ENCODE measurements around the gene HTN1. TPM values are rescaled to one million over a fixed set of nuclear protein-coding genes. Genes with fewer than 3 reads are reported as not detected.
"Not testable (repeated sequence)": the region's sequence is repeated elsewhere in the genome, so short reads cannot be mapped to it uniquely, and the experiment has no call there.

Gene HTN1
- not detected for total RNA-seq
- polyA plus RNA-seq (2013, experiment 1 of 2): not detected
- polyA plus RNA-seq (2013, experiment 2 of 2): not detected
- 0 to 0.08 (median 0) reads per million in 172 experiments for total RNA-seq

GRCh38 chr4:70050138-70050537, at the start of gene HTN1:
Gene HTN1, plus strand, starts transcription at chr4:70050438. Its CDS starts 2,639 bp downstream, at chr4:70053077.
- H3K4me3 ChIP-seq (ENCODE audit: low read length); H3K4me1 ChIP-seq (ENCODE audit: insufficient read depth, low read length); DNase-seq; H3K36me3 Mint-ChIP-seq (ENCODE audit: low read depth); H3K27me3 ChIP-seq (ENCODE audit: control insufficient read depth in 1 of 2, insufficient read depth in 2 of 2, low read length in 2 of 2); H3K27me3 Mint-ChIP-seq; CTCF ChIA-PET; H3K27ac ChIP-seq (ENCODE audit: low read depth in 1 of 2, low read length in 2 of 2); H3K27ac Mint-ChIP-seq; H3K9me3 ChIP-seq (ENCODE audit: control insufficient read depth in 1 of 2, insufficient read depth in 1 of 2, low read length in 2 of 2); H3K9me3 Mint-ChIP-seq; POLR2A ChIA-PET; ATAC-seq (ENCODE audit: poor library complexity); H3K4me3 Mint-ChIP-seq; H3K4me1 Mint-ChIP-seq (ENCODE audit: low read depth); H3K36me3 ChIP-seq (ENCODE audit: insufficient read depth, low read length); intact Hi-C loops (cut with DNase I, micrococcal nuclease): not testable (repeated sequence)

GRCh38 chr4:70000711-70001110, 49.5 kb upstream of the HTN1 start:
- Mint-ChIP-seq H3K4me1 (ENCODE audit: low read depth) (no peaks in the 10 kb centered on the region), H3K9me3 (no peaks in the 10 kb centered on the region), H3K27ac (no peak overlapping the region), H3K36me3 (ENCODE audit: low read depth) (no peaks in the 10 kb centered on the region), H3K4me3 (no peak overlapping the region), H3K27me3 (no peaks in the 10 kb centered on the region)
- ATAC-seq (ENCODE audit: poor library complexity): no peak
- Histone ChIP-seq H3K36me3 (ENCODE audit: insufficient read depth, low read length) (no peaks in the 10 kb centered on the region), H3K4me1 (ENCODE audit: insufficient read depth, low read length) (no peaks in the 10 kb centered on the region), H3K27me3 (ENCODE audit: control insufficient read depth in 1 of 2, insufficient read depth in 2 of 2, low read length in 2 of 2) (no peaks in the 10 kb centered on the region), H3K4me3 (ENCODE audit: low read length) (no peak overlapping the region), H3K9me3 (ENCODE audit: control insufficient read depth in 1 of 2, insufficient read depth in 1 of 2, low read length in 2 of 2) (no peaks in the 10 kb centered on the region), H3K27ac (ENCODE audit: low read depth in 1 of 2, low read length in 2 of 2) (no peak overlapping the region)
- POLR2A ChIA-PET: no interaction called here
- intact Hi-C loops (cut with DNase I, micrococcal nuclease): no loop called here
- no peak for DNase-seq
- TF ChIP-seq, protein P1, sequence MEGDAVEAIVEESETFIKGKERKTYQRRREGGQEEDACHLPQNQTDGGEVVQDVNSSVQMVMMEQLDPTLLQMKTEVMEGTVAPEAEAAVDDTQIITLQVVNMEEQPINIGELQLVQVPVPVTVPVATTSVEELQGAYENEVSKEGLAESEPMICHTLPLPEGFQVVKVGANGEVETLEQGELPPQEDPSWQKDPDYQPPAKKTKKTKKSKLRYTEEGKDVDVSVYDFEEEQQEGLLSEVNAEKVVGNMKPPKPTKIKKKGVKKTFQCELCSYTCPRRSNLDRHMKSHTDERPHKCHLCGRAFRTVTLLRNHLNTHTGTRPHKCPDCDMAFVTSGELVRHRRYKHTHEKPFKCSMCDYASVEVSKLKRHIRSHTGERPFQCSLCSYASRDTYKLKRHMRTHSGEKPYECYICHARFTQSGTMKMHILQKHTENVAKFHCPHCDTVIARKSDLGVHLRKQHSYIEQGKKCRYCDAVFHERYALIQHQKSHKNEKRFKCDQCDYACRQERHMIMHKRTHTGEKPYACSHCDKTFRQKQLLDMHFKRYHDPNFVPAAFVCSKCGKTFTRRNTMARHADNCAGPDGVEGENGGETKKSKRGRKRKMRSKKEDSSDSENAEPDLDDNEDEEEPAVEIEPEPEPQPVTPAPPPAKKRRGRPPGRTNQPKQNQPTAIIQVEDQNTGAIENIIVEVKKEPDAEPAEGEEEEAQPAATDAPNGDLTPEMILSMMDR (IDR thresholded peaks at IDR 0.05): no peak
- CTCF ChIA-PET: interaction anchor here (1.4 kb wide), 1 partner anchor 12 kb away, joined by 3 read pairs; no protein-coding TSS in a partner anchor

- TF ChIP-seq, protein P1 (IDR thresholded peaks at IDR 0.05): no peak
- H3K9me3 ChIP-seq (ENCODE audit: control insufficient read depth in 1 of 2, insufficient read depth in 1 of 2, low read length in 2 of 2): no peaks in the 10 kb centered on the region
- no peaks in the 10 kb centered on the region for H3K27me3 ChIP-seq (ENCODE audit: control insufficient read depth in 1 of 2, insufficient read depth in 2 of 2, low read length in 2 of 2)
- CTCF ChIA-PET: no interaction called here
- no peaks in the 10 kb centered on the region for H3K9me3 Mint-ChIP-seq
- H3K4me1 Mint-ChIP-seq (ENCODE audit: low read depth): no peaks in the 10 kb centered on the region
- H3K27me3 Mint-ChIP-seq: no peaks in the 10 kb centered on the region
- no peaks in the 10 kb centered on the region for H3K4me1 ChIP-seq (ENCODE audit: insufficient read depth, low read length)
- no peak overlapping the region for H3K27ac Mint-ChIP-seq
- POLR2A ChIA-PET: no interaction called here
- no peak overlapping the region for H3K4me3 Mint-ChIP-seq
- H3K36me3 Mint-ChIP-seq (ENCODE audit: low read depth): no peaks in the 10 kb centered on the region
- ATAC-seq (ENCODE audit: poor library complexity): no peak
- no peaks in the 10 kb centered on the region for H3K36me3 ChIP-seq (ENCODE audit: insufficient read depth, low read length)
- no peak overlapping the region for H3K4me3 ChIP-seq (ENCODE audit: low read length)
- no peak overlapping the region for H3K27ac ChIP-seq (ENCODE audit: low read depth in 1 of 2, low read length in 2 of 2)
- no peak for DNase-seq
- intact Hi-C loops (cut with DNase I, micrococcal nuclease): no loop called here
These were observed 47.7 kb upstream of the HTN1 start for GRCh38 chr4:70002507-70002906.

DNA sequence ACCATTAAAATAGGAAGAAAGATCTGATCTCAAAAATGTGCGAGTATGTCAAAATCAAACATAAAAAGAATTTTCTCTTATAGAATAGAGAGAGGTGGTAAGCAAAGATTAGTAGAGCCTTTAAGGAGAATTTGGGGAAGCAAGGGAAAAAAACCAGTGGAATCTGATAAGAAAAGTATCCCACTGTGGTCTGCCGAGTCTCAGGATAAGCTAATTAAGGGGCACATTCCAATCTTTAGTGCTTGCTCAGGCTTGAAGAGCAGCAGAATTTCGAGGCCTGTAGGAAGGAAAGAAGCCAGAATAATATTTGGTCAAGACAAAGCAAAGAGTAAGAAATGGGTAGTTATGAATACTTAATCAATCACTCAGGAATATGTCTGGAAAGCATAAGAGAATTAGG, 41.5 kb upstream of the HTN1 start:
- H3K36me3 Mint-ChIP-seq (ENCODE audit: low read depth): no peaks in the 10 kb centered on the region
- intact Hi-C loops (cut with DNase I, micrococcal nuclease): no loop called here
- H3K27me3 Mint-ChIP-seq: no peaks in the 10 kb centered on the region

DNA sequence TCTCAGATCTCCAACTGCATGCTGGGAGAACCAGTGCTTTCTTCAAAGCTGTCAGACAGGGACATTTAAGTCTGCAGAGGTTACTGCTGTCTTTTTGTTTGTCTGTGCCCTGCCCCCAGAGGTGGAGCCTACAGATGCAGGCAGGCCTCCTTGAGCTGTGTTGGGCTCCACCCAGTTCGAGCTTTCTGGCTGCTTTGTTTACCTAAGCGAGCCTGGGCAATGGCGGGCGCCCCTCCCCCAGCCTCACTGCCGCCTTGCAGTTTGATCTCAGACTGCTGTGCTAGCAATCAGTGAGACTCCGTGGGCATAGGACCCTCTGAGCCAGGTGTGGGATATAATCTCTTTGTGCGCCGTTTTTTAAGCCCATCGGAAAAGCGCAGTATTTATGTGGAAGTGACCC, 31.2 kb upstream of the HTN1 start:
- CTCF ChIA-PET; H3K9me3 Mint-ChIP-seq; POLR2A ChIA-PET; H3K4me3 ChIP-seq (ENCODE audit: low read length); H3K9me3 ChIP-seq (ENCODE audit: control insufficient read depth in 1 of 2, insufficient read depth in 1 of 2, low read length in 2 of 2); ATAC-seq (ENCODE audit: poor library complexity); H3K27ac ChIP-seq (ENCODE audit: low read depth in 1 of 2, low read length in 2 of 2); H3K27ac Mint-ChIP-seq; H3K4me1 Mint-ChIP-seq (ENCODE audit: low read depth); H3K27me3 Mint-ChIP-seq; DNase-seq; intact Hi-C loops (cut with DNase I, micrococcal nuclease); H3K27me3 ChIP-seq (ENCODE audit: control insufficient read depth in 1 of 2, insufficient read depth in 2 of 2, low read length in 2 of 2); H3K4me1 ChIP-seq (ENCODE audit: insufficient read depth, low read length); H3K36me3 ChIP-seq (ENCODE audit: insufficient read depth, low read length); H3K4me3 Mint-ChIP-seq; H3K36me3 Mint-ChIP-seq (ENCODE audit: low read depth): not testable (repeated sequence)

More for the DNA sequence above, 41.5 kb upstream of the HTN1 start:
- ATAC-seq (ENCODE audit: poor library complexity): no peak
- DNase-seq: no peak
- Mint-ChIP-seq H3K4me3 (no peak overlapping the region), H3K27ac (no peak overlapping the region), H3K9me3 (no peaks in the 10 kb centered on the region), H3K4me1 (ENCODE audit: low read depth) (no peaks in the 10 kb centered on the region)
- peaks cover 0 to 2% of the 10 kb centered on the region in 2 experiments for H3K9me3 ChIP-seq (ENCODE audit: control insufficient read depth in 1 of 2, insufficient read depth in 1 of 2, low read length in 2 of 2)
- H3K4me1 ChIP-seq (ENCODE audit: insufficient read depth, low read length): no peaks in the 10 kb centered on the region
- H3K4me3 ChIP-seq (ENCODE audit: low read length): no peak overlapping the region
- ChIA-PET CTCF (no interaction called here), POLR2A (no interaction called here)
- H3K36me3 ChIP-seq (ENCODE audit: insufficient read depth, low read length): no peaks in the 10 kb centered on the region
- no peak overlapping the region for H3K27ac ChIP-seq (ENCODE audit: low read depth in 1 of 2, low read length in 2 of 2)
- TF ChIP-seq, protein P1 (IDR thresholded peaks at IDR 0.05): no peak
- no peaks in the 10 kb centered on the region for H3K27me3 ChIP-seq (ENCODE audit: control insufficient read depth in 1 of 2, insufficient read depth in 2 of 2, low read length in 2 of 2)
